HG02981 (cell line): ENCODE results near the gene NDUFB3.
A peak's percentile ranks its signal among the peaks of the same experiment; 100 is the strongest.
"Not testable (repeated sequence)": the region's sequence is repeated elsewhere in the genome, so short reads cannot be mapped to it uniquely, and the experiment has no call there.

ENCODE experiments used
- ATAC-seq: cut with Tn5 transposase; IDR thresholded peaks from one replicate; pipeline ENCODE4 v1.9.1; 2021; ENCODE audit warnings: mild to moderate bottlenecking, moderate library complexity; ENCODE audit not compliant: unreplicated experiment

Gene NDUFB3

GRCh38 chr2:201090574-201090973 lies 18.8 kb downstream of the NDUFB3 start:
- no peak for ATAC-seq

GRCh38 chr2:201093573-201093972 lies 21.8 kb downstream of the NDUFB3 start:
- ATAC-seq = no peak

- no peak for ATAC-seq
Measured at GRCh38 chr2:201100497-201100896, 28.7 kb downstream of the NDUFB3 start.

DNA sequence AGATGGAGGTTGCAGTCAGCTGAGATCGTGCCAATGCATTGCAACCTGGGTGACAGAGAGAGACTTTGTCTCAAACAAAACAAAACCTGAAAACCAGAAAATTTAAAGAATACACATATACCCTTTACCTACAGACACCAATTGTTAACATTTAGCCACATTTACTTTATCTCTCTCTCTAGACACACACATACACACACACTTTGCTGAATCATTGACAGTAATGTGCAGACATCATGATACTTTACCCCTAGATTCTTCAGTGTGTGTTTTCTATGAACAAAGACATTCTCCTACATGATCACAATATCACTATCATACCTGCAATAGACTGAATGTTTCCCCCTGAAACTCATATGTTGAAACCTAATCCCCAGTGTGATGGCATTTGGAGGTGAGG lies 34.0 kb downstream of the NDUFB3 start:
- no peak for ATAC-seq

DNA sequence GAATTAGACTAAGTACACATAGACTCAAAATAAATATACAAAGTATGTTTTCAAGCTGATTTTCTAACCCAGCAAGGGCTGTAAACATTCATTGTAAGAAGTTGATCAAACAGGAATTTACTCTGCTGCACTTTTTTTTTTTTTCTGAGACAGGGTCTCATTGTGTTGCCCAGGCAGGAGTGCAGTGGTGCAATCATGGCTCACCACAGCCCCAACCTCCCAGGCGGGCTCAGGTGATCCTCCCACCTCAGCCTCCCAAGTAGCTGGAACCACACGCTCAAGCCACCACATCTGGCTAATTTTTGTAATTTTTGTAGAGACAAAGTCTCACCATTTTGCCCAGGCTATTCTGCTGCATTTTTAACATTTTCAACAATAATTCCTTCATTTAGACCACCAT lies 35.8 kb downstream of the NDUFB3 start:
- no peak for ATAC-seq

DNA sequence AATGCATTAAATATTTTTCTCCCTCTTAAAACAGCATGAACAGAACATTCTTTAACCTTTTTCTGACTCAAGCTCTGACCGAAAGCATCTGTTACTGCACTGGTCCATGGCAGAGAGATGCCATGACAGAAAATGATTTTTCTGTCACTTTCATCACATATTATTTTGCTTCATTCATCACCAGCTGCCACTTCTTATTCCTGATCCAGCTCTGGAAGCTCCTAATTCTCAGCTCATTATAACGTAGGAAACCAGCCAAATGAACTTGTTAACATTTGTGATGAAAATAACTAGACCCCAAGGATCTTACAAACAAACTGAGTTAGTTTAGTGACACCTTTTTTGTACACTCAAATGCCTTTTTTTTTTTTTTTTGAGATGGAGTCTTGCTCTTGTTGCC lies 36.5 kb downstream of the NDUFB3 start:
- no peak for ATAC-seq

GRCh38 chr2:201109186-201109585 lies 37.4 kb downstream of the NDUFB3 start:
- no peak for ATAC-seq

GRCh38 chr2:201110615-201111014 lies 38.8 kb downstream of the NDUFB3 start:
- ATAC-seq = no peak

DNA sequence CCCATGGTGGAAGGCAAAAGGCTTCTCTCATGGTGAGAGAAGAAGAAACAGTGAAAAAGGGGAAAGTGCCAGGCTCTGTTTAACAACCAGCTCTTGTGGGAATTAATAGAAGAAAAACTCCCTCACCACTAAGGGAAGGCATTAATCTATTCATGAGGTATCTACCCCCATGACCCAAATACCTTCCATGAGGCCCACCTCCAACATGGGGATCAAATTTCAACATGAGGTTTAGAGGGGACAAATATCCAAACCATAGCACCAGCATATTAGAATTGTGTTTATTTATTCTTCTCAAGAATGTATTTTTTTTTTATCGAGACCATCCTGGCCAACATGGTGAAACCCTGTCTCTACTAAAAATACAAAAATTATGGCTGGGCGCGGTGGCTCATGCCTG lies 39.3 kb downstream of the NDUFB3 start:
- no peak for ATAC-seq

DNA sequence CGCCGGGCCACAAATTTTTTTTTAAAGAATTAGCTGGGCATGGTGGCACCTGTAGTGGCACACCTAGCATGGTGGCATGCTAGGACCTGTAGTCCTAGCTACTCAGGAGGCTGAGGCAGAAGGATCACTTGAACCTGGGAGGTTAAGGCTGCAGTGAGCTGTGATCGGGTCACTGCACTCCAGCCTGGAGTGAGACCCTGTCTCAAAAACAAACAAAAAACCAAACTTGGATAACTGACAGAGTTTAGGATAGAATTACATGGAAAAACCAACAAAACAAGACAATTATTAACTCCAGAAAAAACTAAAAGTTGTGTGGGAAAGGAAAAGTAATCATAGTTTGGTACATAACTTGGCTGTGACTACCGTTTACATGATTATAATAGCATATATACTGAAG lies 42.5 kb downstream of the NDUFB3 start:
- ATAC-seq = no peak

- ATAC-seq = no peak
Measured at GRCh38 chr2:201114846-201115245, 43.0 kb downstream of the NDUFB3 start.

DNA sequence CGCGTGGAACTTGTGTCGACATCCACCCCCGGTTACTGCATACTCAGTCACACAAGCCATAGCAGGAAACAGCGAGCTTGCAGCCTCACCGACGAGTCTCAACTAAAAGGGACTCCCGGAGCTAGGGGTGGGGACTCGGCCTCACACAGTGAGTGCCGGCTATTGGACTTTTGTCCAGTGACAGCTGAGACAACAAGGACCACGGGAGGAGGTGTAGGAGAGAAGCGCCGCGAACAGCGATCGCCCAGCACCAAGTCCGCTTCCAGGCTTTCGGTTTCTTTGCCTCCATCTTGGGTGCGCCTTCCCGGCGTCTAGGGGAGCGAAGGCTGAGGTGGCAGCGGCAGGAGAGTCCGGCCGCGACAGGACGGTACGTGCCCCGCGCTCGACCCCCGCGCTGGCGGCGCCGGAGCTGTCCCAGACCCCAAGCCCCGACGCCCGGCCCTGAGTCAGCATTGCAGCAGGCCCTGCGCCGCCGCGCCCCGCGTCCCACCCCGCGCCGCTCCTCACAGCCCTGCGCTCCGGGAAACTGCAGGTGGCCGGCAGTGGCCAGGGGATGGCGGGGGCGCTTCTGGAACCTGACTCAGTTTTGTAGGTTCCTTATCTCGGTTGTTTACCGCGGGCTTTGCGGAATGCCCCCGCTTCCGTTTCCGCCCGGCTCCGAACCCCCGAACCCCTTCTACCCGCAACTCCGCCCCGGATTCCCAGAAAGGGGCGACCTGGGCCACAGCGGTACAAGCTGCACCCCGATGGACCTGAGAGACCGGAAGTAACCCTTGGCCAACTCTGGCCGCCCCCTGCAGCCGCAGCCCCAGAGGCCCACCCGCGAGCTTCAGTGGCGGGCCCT lies 44.5 kb downstream of the NDUFB3 start, which contains the start of gene CFLAR:
Gene CFLAR (plus strand): TSS at position 50 of the 844 bp plus-strand sequence. CDS start 13,702 bp downstream, outside the sequence.
- ATAC-seq = peak; percentile 25

DNA sequence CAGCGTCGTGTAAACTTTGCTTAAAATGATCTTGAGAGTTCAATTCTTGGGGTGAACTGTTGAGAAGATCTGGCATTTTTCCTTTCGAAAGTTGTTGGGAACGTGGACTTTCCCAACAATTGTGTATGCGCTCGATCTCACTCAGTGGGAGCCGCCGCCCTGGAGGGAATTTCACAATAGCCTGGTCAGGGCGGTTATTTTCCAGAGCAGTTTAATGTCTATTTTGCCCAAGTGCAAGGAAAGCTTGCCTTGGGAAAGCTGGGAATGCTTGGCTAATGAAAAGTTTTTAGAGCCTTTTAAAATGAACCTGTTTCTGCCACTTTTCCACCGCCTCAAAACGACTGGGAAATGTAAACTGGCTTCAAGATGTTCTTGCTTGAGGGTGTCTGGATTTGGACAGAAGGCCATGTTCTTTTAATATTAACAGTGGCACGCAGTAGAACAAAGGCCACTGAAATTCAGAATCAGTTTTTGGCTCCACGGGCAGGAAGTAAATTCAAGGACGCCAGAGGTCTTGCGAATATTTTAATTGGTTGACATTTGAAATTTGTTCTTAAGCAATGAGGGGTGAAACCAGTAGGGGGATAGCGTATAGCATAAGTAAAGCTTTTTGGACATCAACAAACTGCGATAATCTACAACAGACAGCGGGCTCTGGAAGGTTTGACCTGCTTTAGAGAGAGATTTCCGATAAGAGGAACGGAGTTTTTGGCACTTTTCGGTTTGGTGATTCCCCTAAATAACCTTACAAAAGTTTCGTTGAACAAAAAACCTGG lies 45.3 kb downstream of the NDUFB3 start:
- peak; percentile 21 for ATAC-seq

GRCh38 chr2:201117735-201118094 lies 45.9 kb downstream of the NDUFB3 start:
- ATAC-seq = not testable (repeated sequence)

GRCh38 chr2:201118121-201118960 lies 46.5 kb downstream of the NDUFB3 start:
- ATAC-seq = peak; percentile 53

- no peak for ATAC-seq
Measured at GRCh38 chr2:201118961-201119854, 47.4 kb downstream of the NDUFB3 start.

- no peak for ATAC-seq
Measured at GRCh38 chr2:201122276-201122675, 50.5 kb downstream of the NDUFB3 start.

DNA sequence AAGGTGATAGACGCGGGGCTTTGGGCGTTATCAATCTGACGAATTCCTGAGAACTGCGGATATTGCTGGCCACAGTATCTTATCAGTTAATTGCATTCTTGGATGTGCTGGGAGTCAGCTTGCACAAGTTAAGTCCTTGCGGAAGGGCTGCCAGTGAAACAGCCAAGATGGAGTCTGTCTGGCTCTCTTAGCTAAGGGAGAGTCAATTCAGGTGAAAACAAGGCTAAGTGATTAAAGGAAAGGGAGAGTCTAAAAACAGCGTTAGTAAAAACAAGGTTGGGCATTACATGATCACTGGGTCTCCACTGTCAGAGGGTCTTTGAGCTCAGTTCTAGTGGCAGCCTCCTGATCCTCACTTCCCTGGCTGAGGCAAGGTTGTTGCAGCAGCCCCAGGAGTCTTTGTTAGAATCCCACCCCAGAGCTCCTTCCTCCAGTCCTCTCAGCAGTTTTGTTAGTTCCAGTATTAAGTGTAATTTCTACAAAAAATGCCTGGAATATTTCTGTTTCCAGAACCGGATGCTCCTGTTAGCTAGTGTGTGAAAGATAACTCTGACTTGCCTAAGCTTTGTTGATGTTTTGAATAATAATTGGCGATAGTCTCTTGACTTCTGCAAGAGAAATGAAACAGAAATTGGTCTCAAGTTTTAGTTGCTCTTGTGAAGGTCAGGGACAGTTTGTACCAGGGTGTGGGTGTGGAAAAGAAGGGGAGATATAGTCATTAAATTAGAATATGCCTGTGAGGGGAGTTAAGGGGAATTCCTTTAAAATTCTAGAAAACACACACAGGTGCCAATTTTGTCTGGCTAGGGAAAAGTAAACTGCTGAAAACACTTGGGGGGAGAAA lies 54.7 kb downstream of the NDUFB3 start:
- peak; percentile 17 for ATAC-seq

- ATAC-seq = no peak
Measured at GRCh38 chr2:201127152-201127511, 55.3 kb downstream of the NDUFB3 start.
